GM23248 (cell line): ENCODE measurements around the gene GLS. TPM values are rescaled to one million over a fixed set of nuclear protein-coding genes. Genes with fewer than 3 reads are reported as not detected.

Experiments
- DNase-seq: peaks from one replicate; pipeline ENCODE4 v3.0.0-alpha.2; 2015
- H2AFZ ChIP-seq: fragments of 200-600 bp; sonication (generic); 2 replicates; pipeline ENCODE4 v1.6.1; 2016; ENCODE audit warnings: antibody characterized with exemption
- H3F3A ChIP-seq: fragments of 200-600 bp; sonication (generic); 2 replicates; pipeline ENCODE4 v1.6.1; 2016; ENCODE audit warnings: mild to moderate bottlenecking, antibody characterized with exemption, mixed run types; ENCODE audit not compliant: insufficient read depth
- H3K27ac ChIP-seq: fragments of 200-600 bp; sonication (generic); 2 replicates; pipeline ENCODE4 v1.5.1; 2016; ENCODE audit warnings: mild to moderate bottlenecking
- H3K27me3 ChIP-seq: fragments of 200-600 bp; sonication (generic); replicated peaks from 2 replicates; pipeline ENCODE4 v1.6.1; 2016; ENCODE audit warnings: mild to moderate bottlenecking; ENCODE audit not compliant: insufficient read depth
- H3K36me3 ChIP-seq: fragments of 200-600 bp; sonication (generic); 2 replicates; pipeline ENCODE4 v1.6.1; 2016; ENCODE audit warnings: low read depth, mild to moderate bottlenecking
- H3K4me1 ChIP-seq: fragments of 200-600 bp; sonication (generic); 2 replicates; pipeline ENCODE4 v1.6.1; 2016; ENCODE audit warnings: mild to moderate bottlenecking; ENCODE audit not compliant: insufficient read depth
- H3K4me2 ChIP-seq: fragments of 200-600 bp; sonication (generic); one replicate; pipeline ENCODE4 v1.6.1; 2016; ENCODE audit warnings: mild to moderate bottlenecking; ENCODE audit not compliant: unreplicated experiment
- H3K4me3 ChIP-seq: fragments of 200-600 bp; sonication (generic); 2 replicates; pipeline ENCODE4 v1.5.1; 2016; ENCODE audit warnings: mild to moderate bottlenecking
- H3K79me2 ChIP-seq: fragments of 200-600 bp; sonication (generic); 2 replicates; pipeline ENCODE4 v1.6.1; 2016; ENCODE audit warnings: mild to moderate bottlenecking; ENCODE audit not compliant: insufficient read depth
- H3K9ac ChIP-seq: fragments of 200-600 bp; sonication (generic); 2 replicates; pipeline ENCODE4 v1.6.1; 2016; ENCODE audit warnings: mild to moderate bottlenecking
- H3K9me2 ChIP-seq: fragments of 200-600 bp; sonication (generic); 2 replicates; pipeline ENCODE4 v1.6.1; 2016; ENCODE audit warnings: mixed run types, mild to moderate bottlenecking, moderate library complexity; ENCODE audit not compliant: insufficient read depth
- H3K9me3 ChIP-seq: fragments of 200-600 bp; sonication (generic); one replicate; pipeline ENCODE4 v1.6.1; 2017; ENCODE audit warnings: low read depth
- H4K20me1 ChIP-seq: fragments of 200-600 bp; sonication (generic); 2 replicates; pipeline ENCODE4 v1.6.0; 2016; ENCODE audit not compliant: insufficient read depth
- EZH2 ChIP-seq: fragments of 200-600 bp; sonication (generic); IDR thresholded peaks from 2 replicates; pipeline ENCODE4 v1.6.1; 2018; ENCODE audit warnings: antibody characterized with exemption, mild to moderate bottlenecking; ENCODE audit not compliant: insufficient read depth, poor library complexity, severe bottlenecking
- EZH2phosphoT487 ChIP-seq: fragments of 200-600 bp; sonication (generic); IDR thresholded peaks from 2 replicates; pipeline ENCODE4 v1.6.1; 2018; ENCODE audit warnings: antibody characterized with exemption, moderate library complexity, mild to moderate bottlenecking, low read depth; ENCODE audit not compliant: insufficient read depth
- WGBS, 2 experiments: methylation state at CpG; one replicate each; pipeline ENCODE4 v1.1.6; 2015 to 2017; ENCODE audit warnings: low lambda C conversion rate in 2 of 2, low coverage in 1 of 2; ENCODE audit errors: missing lambda C conversion rate in 2 of 2; 5-methylcytosine and 5-hydroxymethylcytosine counted together
- in situ Hi-C: fragments of 300-500 bp; cut with MboI; formaldehyde crosslinking; loops from 2 replicates; pipeline ENCODE4 v1.15.0; 2020
- polyA plus RNA-seq: library from polyadenylated mRNA; unstranded; fragments of >200 nt; fragmentation: Nextera tagmentation; extraction: Ambion mirVana; gene quantifications from 2 replicates; pipeline ENCODE4 v1.2.1, GENCODE V29; 2016
- total RNA-seq: library from RNA; depleted of rRNA; stranded (reverse); fragments of >200 nt; shearing (Covaris generic); gene quantifications from 2 replicates; pipeline ENCODE4 v1.2.3, GENCODE V29; 2014

Gene GLS
- total and polyA plus RNA-seq, 2 experiments from 2014 or later: 96.0 to 362 TPM

GRCh38 chr2:190977505-190977904, 96.9 kb downstream of the GLS start:
- H4K20me1 ChIP-seq: no peaks in the 10 kb centered on the region
- no peak overlapping the region for H3K9ac ChIP-seq
- TF ChIP-seq EZH2 (no peak), EZH2phosphoT487 (no peak)
- no peak overlapping the region for H3K4me3 ChIP-seq
- peak overlapping the region; percentile 39 for H3K27ac ChIP-seq
- no peak overlapping the region for H3K4me2 ChIP-seq
- H3F3A ChIP-seq: peaks cover 98% of the 10 kb centered on the region
- H3K79me2 ChIP-seq: no peaks in the 10 kb centered on the region
- 76 to 80% methylated on average over 5 of the region's 5 CpGs for WGBS, 2 experiments
- H3K4me1 ChIP-seq: peaks cover 32% of the 10 kb centered on the region
- peaks cover 96% of the 10 kb centered on the region for H3K36me3 ChIP-seq
- no peaks in the 10 kb centered on the region for H3K9me2 ChIP-seq
- H3K9me3 ChIP-seq: no peaks in the 10 kb centered on the region
- in situ Hi-C loops: no loop called here
- no peak overlapping the region for H2AFZ ChIP-seq
- H3K27me3 ChIP-seq: no peaks in the 10 kb centered on the region
- DNase-seq: no peak

GRCh38 chr2:190978389-190979053, 97.9 kb downstream of the GLS start:
- Histone ChIP-seq H3K36me3 (peaks cover 96% of the 10 kb centered on the region), H3K9ac (no peak overlapping the region), H3K4me2 (no peak overlapping the region), H3K4me1 (peaks cover 24% of the 10 kb centered on the region), H2AFZ (no peak overlapping the region), H4K20me1 (no peaks in the 10 kb centered on the region), H3K9me3 (no peaks in the 10 kb centered on the region), H3K27ac (peak overlapping the region; percentile 39), H3K9me2 (no peaks in the 10 kb centered on the region), H3K79me2 (no peaks in the 10 kb centered on the region), H3K27me3 (no peaks in the 10 kb centered on the region), H3K4me3 (no peak overlapping the region), H3F3A (peaks cover 98% of the 10 kb centered on the region)
- peak; percentile 70 for DNase-seq
- TF ChIP-seq EZH2phosphoT487: no peak
- TF ChIP-seq EZH2: no peak
- in situ Hi-C loops: no loop called here
- 81 to 85% methylated on average over 17 of the region's 17 CpGs for whole genome bisulfite sequencing, 2 experiments

DNA sequence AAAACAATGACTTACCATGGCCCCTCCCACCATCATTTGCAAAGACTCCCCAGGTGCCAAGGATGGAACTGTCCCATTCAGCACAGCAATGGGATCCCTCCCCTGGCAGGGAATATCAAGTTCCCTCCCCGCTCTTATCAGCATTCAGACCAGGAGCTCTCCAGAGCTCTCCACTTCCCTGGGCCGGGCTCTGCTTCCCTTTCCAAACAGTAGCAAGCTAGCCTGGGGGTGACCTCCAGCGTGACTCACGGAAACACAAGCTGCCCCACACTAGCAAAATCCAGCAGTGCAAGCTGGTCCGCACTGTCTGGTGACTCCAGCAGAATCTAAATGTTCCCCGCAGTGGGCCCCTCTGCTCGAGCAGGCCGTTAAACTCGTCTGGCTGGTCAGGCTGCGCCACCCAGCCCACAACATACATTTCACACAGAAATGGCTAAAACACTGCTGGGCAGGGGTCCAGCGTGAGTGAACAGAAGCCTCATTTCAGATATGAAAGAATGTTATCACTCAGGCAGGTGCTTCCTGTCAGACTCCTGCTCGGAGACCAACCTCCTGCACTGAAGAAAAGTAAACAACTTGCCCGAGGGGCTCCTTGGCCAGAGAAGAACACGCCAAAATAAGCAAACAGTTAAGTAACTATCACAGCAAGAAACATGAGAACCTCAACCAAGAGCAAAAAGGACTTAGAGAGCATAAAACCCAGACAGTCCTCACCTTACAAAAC, 99.4 kb downstream of the GLS start:
- H3K27ac ChIP-seq: no peak overlapping the region
- no peak for DNase-seq
- H3K27me3 ChIP-seq: no peaks in the 10 kb centered on the region
- TF ChIP-seq EZH2: no peak
- TF ChIP-seq EZH2phosphoT487: no peak
- H3F3A ChIP-seq: peaks cover 95% of the 10 kb centered on the region
- WGBS, 2 experiments: 95 to 96% methylated on average over 14 of the region's 14 CpGs
- H3K9ac ChIP-seq: no peak overlapping the region
- H3K4me3 ChIP-seq: no peak overlapping the region
- H3K4me2 ChIP-seq: no peak overlapping the region
- no peak overlapping the region for H2AFZ ChIP-seq
- H3K36me3 ChIP-seq: peaks cover 94% of the 10 kb centered on the region
- H3K79me2 ChIP-seq: no peaks in the 10 kb centered on the region
- peaks cover 19% of the 10 kb centered on the region for H3K4me1 ChIP-seq
- no peaks in the 10 kb centered on the region for H3K9me3 ChIP-seq
- in situ Hi-C loops: no loop called here
- no peaks in the 10 kb centered on the region for H4K20me1 ChIP-seq
- H3K9me2 ChIP-seq: no peaks in the 10 kb centered on the region

DNA sequence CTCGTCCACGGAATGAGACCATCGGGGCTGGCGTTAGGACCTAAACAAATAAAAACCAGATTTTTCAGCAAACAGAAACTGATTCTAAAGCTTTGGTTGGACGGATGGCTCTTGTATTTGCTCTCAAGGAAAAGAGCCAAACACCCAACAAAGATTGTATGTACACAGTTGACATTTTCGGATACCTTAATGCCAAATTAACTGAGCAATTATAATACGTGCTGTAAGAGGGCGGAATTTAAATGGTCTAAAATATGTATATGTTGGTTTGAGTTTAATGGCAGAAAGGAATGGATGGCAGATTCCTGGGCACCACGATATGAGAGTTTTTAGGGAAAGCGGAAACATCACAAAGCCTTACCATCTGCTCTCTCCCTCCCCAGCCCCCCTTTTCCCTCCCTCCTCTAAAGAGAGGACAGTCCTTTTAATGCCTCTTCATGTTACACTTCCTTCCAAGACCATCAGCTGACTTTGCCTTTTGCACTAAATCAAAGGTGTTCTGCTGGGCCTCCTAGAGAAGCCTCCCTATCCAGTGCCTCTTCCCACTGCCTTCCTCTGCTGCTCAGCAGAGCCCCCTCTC, 100.1 kb downstream of the GLS start:
- Histone ChIP-seq H3K4me1 (peaks cover 21% of the 10 kb centered on the region), H4K20me1 (no peaks in the 10 kb centered on the region), H3K9me3 (no peaks in the 10 kb centered on the region), H3K27me3 (no peaks in the 10 kb centered on the region), H3K9me2 (no peaks in the 10 kb centered on the region), H2AFZ (no peak overlapping the region), H3K79me2 (no peaks in the 10 kb centered on the region), H3K27ac (no peak overlapping the region), H3K4me3 (no peak overlapping the region), H3K9ac (no peak overlapping the region), H3F3A (peaks cover 95% of the 10 kb centered on the region), H3K36me3 (peaks cover 94% of the 10 kb centered on the region), H3K4me2 (no peak overlapping the region)
- no peak for TF ChIP-seq EZH2
- no peak for TF ChIP-seq EZH2phosphoT487
- no peak for DNase-seq
- in situ Hi-C loops: no loop called here
- WGBS, 2 experiments: 93% methylated on average over 10 of the region's 10 CpGs
